GM21576 (cell line): ENCODE data around the gene LRRTM2.
"Not testable (repeated sequence)": the region's sequence is repeated elsewhere in the genome, so short reads cannot be mapped to it uniquely, and the experiment has no call there.

ENCODE experiments used
- ATAC-seq: cut with Tn5 transposase; IDR thresholded peaks from one replicate; pipeline ENCODE4 v1.9.1; 2021; ENCODE audit warnings: mild to moderate bottlenecking, moderate library complexity; ENCODE audit not compliant: unreplicated experiment

The LRRTM2 gene

GRCh38 chr5:138841531-138841930 is 33.6 kb downstream of the LRRTM2 start:
- no peak for ATAC-seq

DNA sequence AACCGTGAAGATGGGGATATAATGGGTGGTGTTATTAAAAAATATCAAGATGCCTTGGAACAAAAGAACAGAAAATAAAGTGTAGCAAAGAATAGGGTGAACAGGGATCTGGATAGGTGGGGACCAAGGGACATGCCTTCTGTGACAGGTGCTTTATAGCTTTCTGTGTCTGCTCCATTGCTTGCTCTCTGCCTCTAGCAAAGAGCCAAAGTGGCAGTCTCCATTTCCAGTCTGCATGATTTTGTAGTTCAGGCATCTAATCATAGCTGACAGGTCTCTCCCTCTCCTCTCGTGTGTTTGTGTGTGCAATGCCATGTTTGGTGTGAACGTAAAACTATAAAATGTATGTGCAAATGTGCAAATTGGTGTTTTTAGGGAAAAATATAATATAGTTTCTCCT is 35.0 kb downstream of the LRRTM2 start:
- ATAC-seq: no peak

- ATAC-seq: no peak
These were observed 38.0 kb downstream of the LRRTM2 start for GRCh38 chr5:138837160-138837559.

DNA sequence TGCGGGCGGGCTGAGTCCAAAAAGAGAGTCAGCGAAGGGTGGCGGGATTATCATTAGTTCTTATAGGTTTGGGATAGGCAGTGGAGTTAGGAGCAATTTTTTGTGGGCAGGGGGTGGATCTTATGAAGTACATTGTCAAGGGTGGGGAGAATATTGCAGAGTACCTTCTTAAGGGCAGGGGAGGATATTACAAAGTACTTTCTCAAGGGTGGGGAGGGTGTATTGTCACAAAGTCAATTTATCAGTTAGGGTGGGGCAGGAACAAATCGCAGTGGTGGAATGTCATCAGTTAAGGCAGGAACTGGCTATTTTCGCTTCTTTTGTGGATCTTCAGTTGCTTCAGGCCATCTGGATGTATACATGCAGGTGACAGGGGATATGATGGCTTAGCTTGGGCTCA is 40.3 kb downstream of the LRRTM2 start:
- ATAC-seq: not testable (repeated sequence)

GRCh38 chr5:138833726-138834480 is 41.2 kb downstream of the LRRTM2 start:
- no peak for ATAC-seq

GRCh38 chr5:138833080-138833479 is 42.1 kb downstream of the LRRTM2 start:
- no peak for ATAC-seq

GRCh38 chr5:138832218-138832617 is 42.9 kb downstream of the LRRTM2 start:
- ATAC-seq: no peak

DNA sequence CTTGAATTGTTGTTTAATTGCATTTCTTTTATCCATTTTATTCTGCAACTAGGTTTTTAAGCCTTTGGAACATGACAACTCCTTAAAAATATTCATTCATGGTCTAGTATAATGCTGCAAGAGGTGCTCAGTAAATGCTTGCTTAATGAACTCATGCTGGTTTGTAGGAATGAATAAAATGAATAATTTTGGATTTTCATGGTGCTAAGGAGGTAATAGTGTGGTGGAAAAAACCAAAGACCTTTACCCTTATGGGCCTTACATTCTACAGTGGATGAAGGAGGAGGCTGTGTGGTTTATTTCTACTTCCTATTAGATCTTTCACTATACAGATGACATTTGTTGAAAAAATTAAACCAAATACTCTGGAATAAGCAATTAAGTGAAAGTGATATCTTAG is 43.4 kb downstream of the LRRTM2 start:
- no peak for ATAC-seq

GRCh38 chr5:138829341-138829740 is 45.8 kb downstream of the LRRTM2 start:
- ATAC-seq: no peak

DNA sequence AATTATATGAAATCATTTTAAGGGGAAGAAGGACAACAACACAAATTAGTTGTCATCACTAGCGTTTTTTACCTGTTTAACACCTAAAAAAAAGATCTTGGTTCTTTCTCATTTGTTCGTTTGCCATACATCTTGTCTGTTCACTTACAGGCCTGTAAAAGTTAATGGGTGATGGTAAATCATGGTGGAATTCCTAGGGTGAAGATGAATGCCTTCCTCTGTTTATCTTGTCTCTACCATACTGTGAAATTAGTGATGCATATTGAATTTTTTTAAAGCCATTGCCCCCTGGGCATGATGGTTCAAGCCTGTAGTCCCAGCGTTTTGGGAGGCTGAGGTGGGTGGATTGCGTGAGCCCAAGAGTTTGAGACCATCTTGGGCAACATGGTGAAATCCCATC is 46.6 kb downstream of the LRRTM2 start:
- ATAC-seq: no peak

DNA sequence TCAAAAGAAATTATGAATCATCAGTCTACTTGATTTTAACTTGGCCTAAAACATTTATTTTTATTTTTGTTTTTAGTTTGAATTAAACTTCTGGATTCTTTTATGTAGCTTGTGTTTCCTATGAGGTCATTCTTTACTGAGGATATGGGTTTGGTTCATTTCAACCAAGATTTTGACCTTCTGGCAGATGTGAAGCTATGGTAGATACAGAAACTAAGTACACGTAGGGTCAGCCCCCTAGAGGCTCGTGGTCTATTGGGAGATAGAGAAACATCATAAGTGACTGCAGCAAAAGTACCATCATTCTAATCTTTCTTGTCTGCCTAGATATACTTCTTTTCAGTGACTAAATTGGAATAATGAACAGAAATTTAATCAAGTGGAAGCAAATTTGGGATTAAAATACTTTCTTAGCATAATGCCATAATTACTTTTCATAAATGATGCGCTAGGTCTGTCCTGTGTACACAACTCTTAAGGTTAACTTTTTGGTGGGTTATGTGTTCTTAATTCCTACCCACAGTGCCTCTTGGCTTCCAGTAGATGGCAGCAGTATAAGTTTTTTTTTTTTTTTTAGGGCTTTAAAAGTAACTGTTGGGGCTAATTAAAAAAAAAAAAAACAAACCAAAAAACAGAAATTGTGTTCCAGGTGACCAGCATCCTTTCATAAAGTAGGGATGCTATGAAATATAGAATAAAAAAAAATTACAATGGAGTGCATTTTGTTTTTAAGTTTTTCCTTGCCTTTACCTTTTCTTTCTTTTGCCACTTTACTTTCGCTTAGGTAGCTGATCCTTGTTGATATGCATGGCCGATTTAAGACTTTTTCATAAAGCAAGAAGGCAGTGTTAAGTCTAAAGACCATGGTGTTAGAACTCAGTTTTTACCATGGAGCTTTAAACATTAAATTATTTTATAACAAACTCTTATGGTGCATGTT is 49.9 kb downstream of the LRRTM2 start:
- ATAC-seq: no peak

GRCh38 chr5:138824516-138824915 is 50.6 kb downstream of the LRRTM2 start:
- ATAC-seq: no peak

DNA sequence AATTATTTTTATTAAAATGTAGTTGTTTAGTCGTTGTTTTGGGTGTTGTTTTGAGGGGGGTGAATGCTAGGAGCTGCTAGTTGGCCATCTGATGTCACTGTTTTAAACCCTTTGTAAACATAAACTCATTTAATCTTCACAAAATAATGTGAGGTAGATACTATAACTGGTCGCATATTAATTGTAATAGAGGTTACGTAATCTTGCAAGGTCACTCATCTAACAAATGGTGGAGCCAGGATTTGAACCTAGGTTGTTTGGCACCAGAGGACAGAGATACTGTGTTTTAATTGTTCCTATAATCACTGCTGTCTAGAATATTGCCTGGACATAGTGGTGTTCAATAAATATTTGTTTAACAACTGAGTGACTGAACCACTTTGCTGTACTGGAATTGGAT is 54.4 kb downstream of the LRRTM2 start:
- no peak for ATAC-seq

DNA sequence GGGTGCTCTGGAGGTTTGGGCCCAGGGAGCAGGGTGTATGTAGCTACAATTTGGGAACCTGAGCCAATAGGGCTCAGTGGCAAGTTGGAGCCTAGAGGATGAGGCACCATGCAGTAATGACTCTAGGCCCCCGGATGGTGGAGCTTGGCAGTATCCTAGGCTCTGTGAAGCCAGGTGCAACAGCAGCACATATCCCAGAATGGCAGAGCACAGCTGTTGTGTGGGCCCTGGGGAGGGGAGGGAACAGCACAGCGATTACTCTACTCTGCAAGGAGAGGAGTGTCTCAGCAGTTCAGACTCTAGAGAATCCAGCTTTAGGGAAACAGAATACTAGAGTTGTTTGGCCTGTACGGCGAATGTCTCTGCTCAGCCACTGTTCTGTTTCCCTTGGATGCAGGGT is 56.1 kb downstream of the LRRTM2 start:
- no peak for ATAC-seq
